Prostate gland (tissue), 2 donors: ENCODE results near the gene LRRC53.

Source experiments
- CTCF ChIP-seq, 4 experiments: fragments of 200-600 bp in 2 of 4; fragments of 450-650 bp in 2 of 4; sonication (generic) in 2 of 4; IDR thresholded peaks; 1 replicate in 3 of 4; 2 replicates in 1 of 4; pipeline ENCODE4 v1.5.1; 2016 to 2019; ENCODE audit warnings: antibody characterized with exemption in 4 of 4, mild to moderate bottlenecking in 2 of 4, moderate library complexity in 2 of 4
- POLR2A ChIP-seq: fragments of 450-650 bp; IDR thresholded peaks from one replicate; pipeline ENCODE4 v1.6.1; 2016; ENCODE audit warnings: antibody characterized with exemption, mild to moderate bottlenecking
- POLR2AphosphoS5 ChIP-seq: sonication (generic); formaldehyde crosslinking; IDR thresholded peaks from one replicate; pipeline ENCODE4 v1.6.1; 2017; ENCODE audit warnings: antibody characterized with exemption

- TF ChIP-seq CTCF (IDR thresholded peaks at IDR 0.05): no peak
- TF ChIP-seq POLR2A: no peak
- no peak for TF ChIP-seq POLR2AphosphoS5
Observed at GRCh38 chr1:74485622-74486021, 26.8 kb downstream of the LRRC53 start.
